H1 (cell line): ENCODE measurements around the gene IGSF1. TPM values are rescaled to one million over a fixed set of nuclear protein-coding genes. Genes with fewer than 3 reads are reported as not detected.
"Not testable (repeated sequence)": the region's sequence is repeated elsewhere in the genome, so short reads cannot be mapped to it uniquely, and the experiment has no call there.

ENCODE experiments used
- CTCF ChIA-PET: fragments of 300-600 bp; sonication (Branson Sonifier 250); formaldehyde crosslinking; loops from one replicate; lab custom pipeline; 2021; ENCODE audit not compliant: partially characterized antibody; lab: Charles Lee
- POLR2A ChIA-PET: fragments of 300-600 bp; sonication (Branson Sonifier 250); formaldehyde crosslinking; loops from one replicate; lab custom pipeline; 2021; ENCODE audit warnings: inconsistent platforms; ENCODE audit not compliant: partially characterized antibody; lab: Charles Lee
- DNase-seq, 2 experiments: peaks; one replicate each; pipeline versions ENCODE4 v3.0.0 to v3.0.0-alpha.2; 2010 to 2022; ENCODE audit warnings: low spot score in 2 of 2, low read depth in 1 of 2, mixed read lengths in 1 of 2
- FAIRE-seq: peaks from 2 replicates; lab custom pipeline; 2011; peaks lifted over from hg19 to GRCh38; lab: Jason Lieb, UNC
- H2AFZ ChIP-seq: 2 replicates; pipeline ENCODE4 v1.8.1; 2012; ENCODE audit warnings: low read length, inconsistent platforms
- H2AK5ac ChIP-seq: 2 replicates; pipeline ENCODE4 v1.6.1; 2013; ENCODE audit warnings: low read depth, low read length
- H2BK120ac ChIP-seq: replicated peaks from 2 replicates; pipeline ENCODE3; 2013; ENCODE audit warnings: low read depth, low read length, inconsistent platforms
- H2BK12ac ChIP-seq: 2 replicates; pipeline ENCODE4 v1.6.1; 2013; ENCODE audit warnings: low read depth, low read length
- H2BK15ac ChIP-seq: 2 replicates; pipeline ENCODE4 v1.6.1; 2013; ENCODE audit warnings: low read length
- H2BK20ac ChIP-seq: 2 replicates; pipeline ENCODE4 v1.6.1; 2013; ENCODE audit warnings: low read length
- H2BK5ac ChIP-seq: 2 replicates; pipeline ENCODE4 v1.6.1; 2013; ENCODE audit warnings: low read depth, low read length
- H3K14ac ChIP-seq: 2 replicates; pipeline ENCODE4 v1.6.1; 2013; ENCODE audit warnings: inconsistent platforms; ENCODE audit not compliant: insufficient read length
- H3K18ac ChIP-seq: 2 replicates; pipeline ENCODE4 v1.6.1; 2013; ENCODE audit warnings: low read length; ENCODE audit errors: extremely low read depth
- H3K23ac ChIP-seq: 2 replicates; pipeline ENCODE4 v1.6.1; 2013; ENCODE audit warnings: inconsistent platforms; ENCODE audit not compliant: insufficient read length
- H3K23me2 ChIP-seq: 2 replicates; pipeline ENCODE4 v1.6.1; 2013; ENCODE audit warnings: low read depth, low read length
- H3K27ac ChIP-seq: 2 replicates; pipeline ENCODE4 v1.6.1; 2011; ENCODE audit warnings: low read depth, low read length, inconsistent platforms
- H3K27me3 ChIP-seq, 4 experiments: replicated peaks in 1 of 4; 1 replicate in 1 of 4; 2 replicates in 3 of 4; pipeline versions ENCODE4 v1.6.1 to v1.8.1; 2011 to 2013; ENCODE audit warnings: low read length in 3 of 4, mild to moderate bottlenecking in 3 of 4, inconsistent platforms in 2 of 4, mixed read lengths in 2 of 4, moderate library complexity in 1 of 4; ENCODE audit not compliant: control insufficient read depth in 3 of 4, insufficient read depth in 3 of 4; ENCODE audit errors: extremely low read depth in 1 of 4
- H3K36me3 ChIP-seq, 4 experiments: 2 replicates each; pipeline versions ENCODE4 v1.6.1 to v1.8.1; 2011 to 2013; ENCODE audit warnings: mild to moderate bottlenecking in 4 of 4, low read length in 3 of 4, moderate library complexity in 2 of 4, control low read depth in 1 of 4, inconsistent platforms in 1 of 4; ENCODE audit not compliant: insufficient read depth in 4 of 4, control insufficient read depth in 2 of 4
- H3K4ac ChIP-seq: replicated peaks from 2 replicates; pipeline ENCODE3; 2013; ENCODE audit warnings: low read length, low read depth, mixed read lengths, inconsistent platforms; ENCODE audit not compliant: insufficient read length
- H3K4me1 ChIP-seq, 4 experiments: replicated peaks in 1 of 4; 1 replicate in 1 of 4; 2 replicates in 3 of 4; pipeline versions ENCODE4 v1.6.1 to v1.8.1; 2011 to 2013; ENCODE audit warnings: low read length in 3 of 4, inconsistent platforms in 2 of 4, mixed read lengths in 1 of 4; ENCODE audit not compliant: insufficient read depth in 4 of 4, control insufficient read depth in 3 of 4
- H3K4me2 ChIP-seq, 2 experiments: 2 replicates each; pipeline versions ENCODE4 v1.6.1 to v1.8.1; 2011 to 2013; ENCODE audit warnings: low read depth in 2 of 2, low read length in 2 of 2, control low read depth in 1 of 2, inconsistent platforms in 1 of 2, mild to moderate bottlenecking in 1 of 2; ENCODE audit not compliant: insufficient read depth in 1 of 2
- H3K4me3 ChIP-seq, 4 experiments: fragments of 200-600, 300-600 bp in 1 of 4; sonication (generic), shearing (Covaris generic), sonication (Bioruptor Twin) in 1 of 4; 2 replicates each; pipeline versions ENCODE4 v1.5.1 to v1.8.1; 2011 to 2016; ENCODE audit warnings: low read length in 4 of 4, low read depth in 3 of 4, control low read depth in 2 of 4, inconsistent platforms in 2 of 4, mild to moderate bottlenecking in 2 of 4, mixed read lengths in 1 of 4, moderate library complexity in 1 of 4; ENCODE audit not compliant: insufficient read depth in 2 of 4; ENCODE audit errors: extremely low read depth in 1 of 4
- H3K56ac ChIP-seq: replicated peaks from 2 replicates; pipeline ENCODE3; 2013; ENCODE audit warnings: low read depth, mild to moderate bottlenecking, mixed read lengths, low read length, inconsistent platforms; ENCODE audit not compliant: insufficient read length
- H3K79me1 ChIP-seq: 2 replicates; pipeline ENCODE4 v1.6.1; 2013; ENCODE audit warnings: low read depth, low read length, control low read depth
- H3K79me2 ChIP-seq, 2 experiments: 2 replicates each; pipeline versions ENCODE4 v1.6.1 to v1.8.1; 2012 to 2013; ENCODE audit warnings: low read length in 2 of 2, mild to moderate bottlenecking in 2 of 2, inconsistent platforms in 1 of 2; ENCODE audit not compliant: insufficient read depth in 2 of 2, control insufficient read depth in 1 of 2
- H3K9ac ChIP-seq, 4 experiments: replicated peaks in 1 of 4; 1 replicate in 1 of 4; 2 replicates in 3 of 4; pipeline versions ENCODE4 v1.6.1 to v1.8.1; 2011 to 2013; ENCODE audit warnings: low read depth in 3 of 4, low read length in 3 of 4, control low read depth in 2 of 4, mild to moderate bottlenecking in 2 of 4, moderate library complexity in 2 of 4, inconsistent platforms in 1 of 4; ENCODE audit errors: extremely low read depth in 1 of 4
- H3K9me3 ChIP-seq, 2 experiments: 2 replicates each; pipeline versions ENCODE4 v1.6.1 to v1.8.1; 2012 to 2013; ENCODE audit warnings: mild to moderate bottlenecking in 2 of 2, moderate library complexity in 2 of 2, control low read depth in 1 of 2, inconsistent platforms in 1 of 2, low read depth in 1 of 2, low read length in 1 of 2, mixed read lengths in 1 of 2; ENCODE audit not compliant: insufficient read depth in 2 of 2
- H4K20me1 ChIP-seq, 2 experiments: replicated peaks in 1 of 2; 2 replicates each; pipeline versions ENCODE3 to v1.8.1; 2011 to 2013; ENCODE audit warnings: inconsistent platforms in 2 of 2, low read length in 2 of 2, mild to moderate bottlenecking in 1 of 2; ENCODE audit not compliant: insufficient read depth in 2 of 2, control insufficient read depth in 1 of 2
- H4K5ac ChIP-seq: 2 replicates; pipeline ENCODE4 v1.6.1; 2013; ENCODE audit warnings: low read length, low read depth, mixed read lengths, inconsistent platforms; ENCODE audit not compliant: insufficient read length
- H4K8ac ChIP-seq: 2 replicates; pipeline ENCODE4 v1.8.0; 2013; ENCODE audit warnings: mild to moderate bottlenecking, moderate library complexity, low read length, inconsistent platforms; ENCODE audit not compliant: insufficient read depth; ENCODE audit errors: extremely low read depth
- H4K91ac ChIP-seq: replicated peaks from 2 replicates; pipeline ENCODE3; 2013; ENCODE audit warnings: low read length, mixed read lengths, inconsistent platforms; ENCODE audit not compliant: insufficient read length
- WGBS, 2 experiments: shearing (Covaris generic) in 1 of 2; methylation state at CpG; one replicate each; pipeline versions ENCODE4 v1.1.6 to v1.1.7; 2013 to 2015; ENCODE audit warnings: low lambda C conversion rate in 2 of 2, mixed read lengths in 2 of 2, inconsistent platforms in 1 of 2, low coverage in 1 of 2, missing lambda C conversion rate in 1 of 2; ENCODE audit not compliant: insufficient replicate concordance in 2 of 2, insufficient coverage in 1 of 2, insufficient read length in 1 of 2; ENCODE audit errors: extremely low coverage in 1 of 2, missing lambda C conversion rate in 1 of 2; 5-methylcytosine and 5-hydroxymethylcytosine counted together
- polyA plus RNA-seq, 7 experiments: library from polyadenylated mRNA; depleted of rRNA in 3 of 7; stranded (reverse) in 5 of 7; unstranded in 2 of 7; fragments of >200 nt in 5 of 7; fragments of 200-250 nt in 2 of 7; gene quantifications; 1 replicate in 5 of 7; 2 replicates in 1 of 7; 4 replicates in 1 of 7; pipeline versions ENCODE4 v1.2.1 to v1.2.3, GENCODE V29; 2011 to 2013; ENCODE audit warnings: missing spikeins in 2 of 7, mixed read lengths in 2 of 7
- total RNA-seq: library from RNA; stranded (reverse); fragmentation: NEBNext Ultra II Directional; extraction: Animal tissue kit (Norgen Biotek cat#: 25700); gene quantifications from 2 replicates; pipeline ENCODE4 v1.2.1, GENCODE V29; 2021

IGSF1 gene
- total and polyA plus RNA-seq, 2 of the 8 experiments (the other 6 are each of a cell fraction or from before 2014, with no cell fraction given), result 23.1 to 39.9 TPM

GRCh38 chrX:131250984-131251738 lies 37.9 kb downstream of the IGSF1 start:
- H3K4me1 ChIP-seq, H2BK120ac ChIP-seq, H2BK12ac ChIP-seq, H2BK20ac ChIP-seq, H3K56ac ChIP-seq, H3K23ac ChIP-seq, H3K4me2 ChIP-seq, H3K36me3 ChIP-seq, H4K8ac ChIP-seq, H3K79me1 ChIP-seq, H3K18ac ChIP-seq, H3K9me3 ChIP-seq, H4K91ac ChIP-seq, FAIRE-seq, H2BK15ac ChIP-seq, H3K23me2 ChIP-seq, H3K79me2 ChIP-seq, H3K4ac ChIP-seq, H3K27me3 ChIP-seq, H4K5ac ChIP-seq, H2AK5ac ChIP-seq, H2AFZ ChIP-seq, H2BK5ac ChIP-seq, H3K14ac ChIP-seq, CTCF ChIA-PET, H3K9ac ChIP-seq, H3K27ac ChIP-seq, DNase-seq, H4K20me1 ChIP-seq: not testable (repeated sequence)
- H3K4me3 ChIP-seq, result peak overlapping the region in 2 of 4 experiments; percentile 4 to 34; a peak in 2 of 8 replicates
- 93% methylated on average over 2 of the region's 36 CpGs; no CpG with 5 or more reads in 1 of the 2 experiments for WGBS, 2 experiments
- POLR2A ChIA-PET, result interaction anchor here (1.0 to 1.1 kb wide), 2 partner anchors 12 to 16 kb away, joined by 3 to 4 read pairs; no protein-coding TSS in a partner anchor
